BLaER1 (cell line): Measurements from ENCODE around the gene USP5.
"Not testable (repeated sequence)": the region's sequence is repeated elsewhere in the genome, so short reads cannot be mapped to it uniquely, and the experiment has no call there.

Source experiments
- H3K27ac ChIP-seq: shearing (Covaris generic); formaldehyde crosslinking; 2 replicates; pipeline ENCODE4 v1.8.1; 2022
- H3K27me3 ChIP-seq: shearing (Covaris generic); formaldehyde crosslinking; 2 replicates; pipeline ENCODE4 v1.8.1; 2022
- H3K36me3 ChIP-seq: shearing (Covaris generic); formaldehyde crosslinking; 2 replicates; pipeline ENCODE4 v1.8.1; 2022
- H3K4me1 ChIP-seq: shearing (Covaris generic); formaldehyde crosslinking; 2 replicates; pipeline ENCODE4 v1.8.1; 2022
- H3K4me2 ChIP-seq: shearing (Covaris generic); formaldehyde crosslinking; 2 replicates; pipeline ENCODE4 v1.8.1; 2022
- H3K4me3 ChIP-seq: shearing (Covaris generic); formaldehyde crosslinking; 2 replicates; pipeline ENCODE4 v1.8.1; 2022
- H3K9ac ChIP-seq: shearing (Covaris generic); formaldehyde crosslinking; 2 replicates; pipeline ENCODE4 v1.8.1; 2022
- H3K9me3 ChIP-seq: shearing (Covaris generic); formaldehyde crosslinking; 2 replicates; pipeline ENCODE4 v1.8.1; 2022
- H4K20me1 ChIP-seq: shearing (Covaris generic); formaldehyde crosslinking; 2 replicates; pipeline ENCODE4 v1.8.1; 2022
- Cebpa-rat ChIP-seq: shearing (Covaris generic); IDR thresholded peaks from 2 replicates; pipeline ENCODE4 v1.8.1; 2022

Gene USP5

GRCh38 chr12:6869049-6870021 lies 17.4 kb downstream of the USP5 start:
- Histone ChIP-seq H3K27ac (peak overlapping the region; percentile 96; the same call in 1 of the 2 replicates), H3K9me3 (no peaks in the 10 kb centered on the region), H3K4me2 (peak overlapping the region; percentile 100), H3K27me3 (no peaks in the 10 kb centered on the region), H4K20me1 (peaks cover 63% of the 10 kb centered on the region), H3K4me1 (peaks cover 67% of the 10 kb centered on the region), H3K4me3 (peak overlapping the region; percentile 86), H3K36me3 (peaks cover 49% of the 10 kb centered on the region), H3K9ac (peak overlapping the region; percentile 98)
- TF ChIP-seq Cebpa-rat = no peak

- peaks cover 41% of the 10 kb centered on the region for H3K36me3 ChIP-seq
- not testable (repeated sequence) for H3K9me3 ChIP-seq, H3K27me3 ChIP-seq, H3K4me3 ChIP-seq
- peak overlapping the region; percentile 98 for H3K9ac ChIP-seq
- H4K20me1 ChIP-seq = peaks cover 63% of the 10 kb centered on the region
- H3K4me2 ChIP-seq = peak overlapping the region; percentile 100
- peaks cover 66% of the 10 kb centered on the region for H3K4me1 ChIP-seq
- 0 out of 2 replicates have a peak overlapping the region, but pooled peaks have one; percentile 35 for H3K27ac ChIP-seq
These were observed 18.4 kb downstream of the USP5 start for GRCh38 chr12:6870304-6870703.

GRCh38 chr12:6871052-6871957 lies 19.4 kb downstream of the USP5 start:
- Histone ChIP-seq H3K9ac (peak overlapping the region; percentile 88), H4K20me1 (peaks cover 58% of the 10 kb centered on the region), H3K27ac (peak overlapping the region; percentile 86), H3K27me3 (no peaks in the 10 kb centered on the region), H3K4me2 (peak overlapping the region; percentile 100), H3K36me3 (peaks cover 41% of the 10 kb centered on the region), H3K4me3 (peak overlapping the region; percentile 87), H3K9me3 (no peaks in the 10 kb centered on the region), H3K4me1 (peaks cover 61% of the 10 kb centered on the region)
- TF ChIP-seq Cebpa-rat = no peak

- peak overlapping the region; percentile 86 for H3K27ac ChIP-seq
- peak overlapping the region; percentile 87 for H3K4me3 ChIP-seq
These were observed 20.4 kb downstream of the USP5 start for GRCh38 chr12:6872073-6873048.

GRCh38 chr12:6873094-6874014 lies 21.4 kb downstream of the USP5 start, which contains the start of gene SPSB2:
Gene SPSB2 (minus strand): TSS chr12:6873303. CDS start chr12:6872901, 402 bp downstream.
- TF ChIP-seq Cebpa-rat = no peak
- peaks cover 46% of the 10 kb centered on the region for H4K20me1 ChIP-seq

More at GRCh38 chr12:6872073-6873048, 20.4 kb downstream of the USP5 start:
- peak overlapping the region; percentile 88 for H3K9ac ChIP-seq
- H3K4me1 ChIP-seq = peaks cover 53% of the 10 kb centered on the region
- H3K27me3 ChIP-seq = no peaks in the 10 kb centered on the region
- peaks cover 51% of the 10 kb centered on the region for H4K20me1 ChIP-seq
- no peak for TF ChIP-seq Cebpa-rat
- peak overlapping the region; percentile 100 for H3K4me2 ChIP-seq
- H3K9me3 ChIP-seq = no peaks in the 10 kb centered on the region
- peaks cover 39% of the 10 kb centered on the region for H3K36me3 ChIP-seq

GRCh38 chr12:6874015-6874368 lies 22.0 kb downstream of the USP5 start:
- Histone ChIP-seq H4K20me1 (peaks cover 39% of the 10 kb centered on the region), H3K4me2 (peak overlapping the region; percentile 100), H3K27ac (peak overlapping the region; percentile 77), H3K36me3 (peaks cover 39% of the 10 kb centered on the region), H3K4me1 (peaks cover 45% of the 10 kb centered on the region), H3K4me3 (peak overlapping the region; percentile 87), H3K9ac (peak overlapping the region; percentile 79)
- not testable (repeated sequence) for H3K9me3 ChIP-seq, H3K27me3 ChIP-seq

More at GRCh38 chr12:6873094-6874014, 21.4 kb downstream of the USP5 start, which contains the start of gene SPSB2:
- Histone ChIP-seq H3K27me3 (no peaks in the 10 kb centered on the region), H3K4me2 (peak within 1 kb of the TSS; percentile 100), H3K9ac (peak within 1 kb of the TSS; percentile 88), H3K27ac (peak within 1 kb of the TSS; percentile 86), H3K9me3 (no peaks in the 10 kb centered on the region), H3K4me3 (peak within 1 kb of the TSS; percentile 87), H3K36me3 (peaks cover 39% of the 10 kb centered on the region), H3K4me1 (peaks cover 52% of the 10 kb centered on the region)

GRCh38 chr12:6879824-6880223 lies 27.9 kb downstream of the USP5 start:
- H3K36me3 ChIP-seq = peaks cover 31% of the 10 kb centered on the region
- not testable (repeated sequence) for H3K4me3 ChIP-seq, H3K9me3 ChIP-seq, H3K27ac ChIP-seq, H3K4me2 ChIP-seq, H4K20me1 ChIP-seq, H3K27me3 ChIP-seq, H3K9ac ChIP-seq, H3K4me1 ChIP-seq

- Histone ChIP-seq H3K27me3 (no peaks in the 10 kb centered on the region), H3K27ac (no peak overlapping the region), H3K9ac (no peak overlapping the region), H3K4me2 (no peak overlapping the region), H3K36me3 (peaks cover 32% of the 10 kb centered on the region), H4K20me1 (no peaks in the 10 kb centered on the region), H3K4me3 (no peak overlapping the region), H3K9me3 (no peaks in the 10 kb centered on the region), H3K4me1 (no peaks in the 10 kb centered on the region)
- no peak for TF ChIP-seq Cebpa-rat
These were observed 31.3 kb downstream of the USP5 start for GRCh38 chr12:6883252-6883651.
